OCI-M2 (cell line): ENCODE measurements around the gene ARNT2.
"Not testable (repeated sequence)": the region's sequence is repeated elsewhere in the genome, so short reads cannot be mapped to it uniquely, and the experiment has no call there.

Source experiments
- DNase-seq: peaks from one replicate; lab custom pipeline; 2025; ENCODE audit not compliant: unreplicated experiment; lab: John Stamatoyannopoulos, UW

Gene ARNT2

GRCh38 chr15:80510985-80511384 is 106.8 kb downstream of the ARNT2 start:
- not testable (repeated sequence) for DNase-seq

GRCh38 chr15:80512726-80513660 is 108.8 kb downstream of the ARNT2 start:
- no peak for DNase-seq

- no peak for DNase-seq
Measured at GRCh38 chr15:80514071-80514780, 110.0 kb downstream of the ARNT2 start.

GRCh38 chr15:80517290-80517689 is 113.1 kb downstream of the ARNT2 start:
- no peak for DNase-seq

- no peak for DNase-seq
Measured at GRCh38 chr15:80518522-80518921, 114.3 kb downstream of the ARNT2 start.

- no peak for DNase-seq
Measured at GRCh38 chr15:80523746-80524145, 119.6 kb downstream of the ARNT2 start.

GRCh38 chr15:80525853-80526252 is 121.7 kb downstream of the ARNT2 start:
- DNase-seq, result no peak

GRCh38 chr15:80526556-80527340 is 122.6 kb downstream of the ARNT2 start:
- no peak for DNase-seq

- DNase-seq, result no peak
Measured at GRCh38 chr15:80527406-80527805, 123.2 kb downstream of the ARNT2 start.

GRCh38 chr15:80527961-80528360 is 123.8 kb downstream of the ARNT2 start:
- DNase-seq, result no peak

GRCh38 chr15:80530737-80531365 is 126.7 kb downstream of the ARNT2 start:
- no peak for DNase-seq

- no peak for DNase-seq
Measured at GRCh38 chr15:80531388-80531787, 127.2 kb downstream of the ARNT2 start.

GRCh38 chr15:80531796-80532195 is 127.6 kb downstream of the ARNT2 start:
- no peak for DNase-seq

GRCh38 chr15:80533790-80534333 is 129.7 kb downstream of the ARNT2 start:
- no peak for DNase-seq

GRCh38 chr15:80536231-80536630 is 132.0 kb downstream of the ARNT2 start:
- no peak for DNase-seq

GRCh38 chr15:80536716-80537115 is 132.5 kb downstream of the ARNT2 start:
- no peak for DNase-seq

- no peak for DNase-seq
Measured at GRCh38 chr15:80545078-80545477, 140.9 kb downstream of the ARNT2 start.

- DNase-seq, result no peak
Measured at GRCh38 chr15:80547264-80547663, 143.1 kb downstream of the ARNT2 start.

GRCh38 chr15:80549191-80549590 is 145.0 kb downstream of the ARNT2 start:
- no peak for DNase-seq

GRCh38 chr15:80549654-80550053 is 145.5 kb downstream of the ARNT2 start:
- DNase-seq, result no peak
